Mesothelial cell of epicardium (in vitro differentiated cells): ENCODE data around the gene HIGD2A. TPM values are rescaled to one million over a fixed set of nuclear protein-coding genes. Genes with fewer than 3 reads are reported as not detected.

ENCODE experiments used
- DNase-seq, 2 experiments: peaks; one replicate each; pipeline ENCODE4 v3.0.0; 2021; ENCODE audit warnings: low spot score in 2 of 2; ENCODE audit not compliant: unreplicated experiment in 2 of 2
- H3K27ac Mint-ChIP-seq: 2 replicates; pipeline ENCODE4 v1.8.0; 2021; ENCODE audit warnings: mixed read lengths
- H3K27me3 Mint-ChIP-seq: 2 replicates; pipeline ENCODE4 v1.8.0; 2021; ENCODE audit warnings: low read depth, mixed read lengths
- H3K36me3 Mint-ChIP-seq: 2 replicates; pipeline ENCODE4 v1.8.0; 2021; ENCODE audit warnings: mixed read lengths
- H3K4me1 Mint-ChIP-seq: 2 replicates; pipeline ENCODE4 v1.8.0; 2021; ENCODE audit warnings: mixed read lengths
- H3K4me3 Mint-ChIP-seq: 2 replicates; pipeline ENCODE4 v1.8.0; 2021; ENCODE audit warnings: mild to moderate bottlenecking, moderate library complexity, mixed read lengths
- H3K9me3 Mint-ChIP-seq: 2 replicates; pipeline ENCODE4 v1.8.0; 2021; ENCODE audit warnings: mixed read lengths
- total RNA-seq: library from RNA; stranded (reverse); gene quantifications from 3 replicates; pipeline ENCODE4 v1.2.1, GENCODE V29; 2021
- TF ChIP-seq, protein P1 (sequence below): fragments of 200-600 bp; sonication (generic); IDR thresholded peaks from one replicate; pipeline ENCODE4 v1.5.0; 2021; ENCODE audit warnings: antibody characterized with exemption; ENCODE audit not compliant: unreplicated experiment

Gene HIGD2A
- total RNA-seq, 1 donor from 2014 or later: 82.5 TPM

DNA sequence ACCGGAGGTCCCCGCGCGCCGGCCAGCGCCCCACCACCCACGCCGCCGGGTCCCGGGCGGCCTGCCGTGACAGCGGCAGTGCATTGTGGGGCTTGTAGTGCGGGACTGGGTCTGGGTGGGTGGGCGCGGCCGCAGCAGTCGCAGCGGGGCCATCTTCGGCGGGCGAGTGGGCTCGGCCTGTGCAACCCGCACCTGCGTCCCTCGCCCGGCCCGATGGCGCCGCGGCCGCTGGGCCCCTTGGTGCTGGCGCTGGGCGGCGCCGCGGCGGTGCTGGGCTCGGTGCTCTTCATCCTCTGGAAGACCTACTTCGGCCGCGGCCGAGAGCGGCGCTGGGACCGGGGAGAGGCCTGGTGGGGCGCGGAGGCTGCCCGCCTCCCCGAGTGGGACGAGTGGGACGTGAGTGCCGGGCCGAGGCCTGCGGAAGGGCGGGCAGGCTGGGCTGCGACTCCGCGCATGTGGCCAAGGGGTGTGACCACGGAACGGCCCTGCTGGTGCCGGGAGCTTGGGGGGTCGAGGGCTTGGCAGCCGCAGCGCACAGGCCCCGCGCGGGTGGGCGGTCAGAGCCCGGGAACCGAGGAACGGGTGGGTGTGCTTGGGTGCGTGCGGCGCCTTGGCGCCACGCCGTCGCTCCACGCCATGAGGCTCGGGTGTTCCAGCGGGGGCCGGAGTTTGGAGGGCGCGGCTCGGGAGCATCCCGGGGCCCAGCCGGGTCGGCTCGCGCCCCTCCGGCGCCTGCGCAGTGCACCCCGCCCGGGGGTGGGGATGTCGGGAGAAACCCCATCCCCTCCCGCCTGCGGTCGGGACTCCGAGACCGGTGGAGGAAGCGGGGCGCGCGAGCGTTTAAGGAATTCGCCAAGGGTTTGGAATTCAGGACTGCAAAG is 23.0 kb upstream of the HIGD2A start, which contains the start of gene ARL10:
ARL10 (plus strand) TSS at position 137 of the 881 bp plus-strand sequence; CDS start at position 214, 77 bp downstream.
- Mint-ChIP-seq H3K27ac (no peak within 1 kb of the TSS), H3K36me3 (peaks cover 19% of the 10 kb centered on the region), H3K4me3 (peak within 1 kb of the TSS; percentile 69), H3K4me1 (peaks cover 8% of the 10 kb centered on the region), H3K27me3 (peaks cover 17% of the 10 kb centered on the region), H3K9me3 (no peaks in the 10 kb centered on the region)
- peak; percentile 46 to 69 for DNase-seq
- TF ChIP-seq, protein P1, sequence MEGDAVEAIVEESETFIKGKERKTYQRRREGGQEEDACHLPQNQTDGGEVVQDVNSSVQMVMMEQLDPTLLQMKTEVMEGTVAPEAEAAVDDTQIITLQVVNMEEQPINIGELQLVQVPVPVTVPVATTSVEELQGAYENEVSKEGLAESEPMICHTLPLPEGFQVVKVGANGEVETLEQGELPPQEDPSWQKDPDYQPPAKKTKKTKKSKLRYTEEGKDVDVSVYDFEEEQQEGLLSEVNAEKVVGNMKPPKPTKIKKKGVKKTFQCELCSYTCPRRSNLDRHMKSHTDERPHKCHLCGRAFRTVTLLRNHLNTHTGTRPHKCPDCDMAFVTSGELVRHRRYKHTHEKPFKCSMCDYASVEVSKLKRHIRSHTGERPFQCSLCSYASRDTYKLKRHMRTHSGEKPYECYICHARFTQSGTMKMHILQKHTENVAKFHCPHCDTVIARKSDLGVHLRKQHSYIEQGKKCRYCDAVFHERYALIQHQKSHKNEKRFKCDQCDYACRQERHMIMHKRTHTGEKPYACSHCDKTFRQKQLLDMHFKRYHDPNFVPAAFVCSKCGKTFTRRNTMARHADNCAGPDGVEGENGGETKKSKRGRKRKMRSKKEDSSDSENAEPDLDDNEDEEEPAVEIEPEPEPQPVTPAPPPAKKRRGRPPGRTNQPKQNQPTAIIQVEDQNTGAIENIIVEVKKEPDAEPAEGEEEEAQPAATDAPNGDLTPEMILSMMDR: no peak

DNA sequence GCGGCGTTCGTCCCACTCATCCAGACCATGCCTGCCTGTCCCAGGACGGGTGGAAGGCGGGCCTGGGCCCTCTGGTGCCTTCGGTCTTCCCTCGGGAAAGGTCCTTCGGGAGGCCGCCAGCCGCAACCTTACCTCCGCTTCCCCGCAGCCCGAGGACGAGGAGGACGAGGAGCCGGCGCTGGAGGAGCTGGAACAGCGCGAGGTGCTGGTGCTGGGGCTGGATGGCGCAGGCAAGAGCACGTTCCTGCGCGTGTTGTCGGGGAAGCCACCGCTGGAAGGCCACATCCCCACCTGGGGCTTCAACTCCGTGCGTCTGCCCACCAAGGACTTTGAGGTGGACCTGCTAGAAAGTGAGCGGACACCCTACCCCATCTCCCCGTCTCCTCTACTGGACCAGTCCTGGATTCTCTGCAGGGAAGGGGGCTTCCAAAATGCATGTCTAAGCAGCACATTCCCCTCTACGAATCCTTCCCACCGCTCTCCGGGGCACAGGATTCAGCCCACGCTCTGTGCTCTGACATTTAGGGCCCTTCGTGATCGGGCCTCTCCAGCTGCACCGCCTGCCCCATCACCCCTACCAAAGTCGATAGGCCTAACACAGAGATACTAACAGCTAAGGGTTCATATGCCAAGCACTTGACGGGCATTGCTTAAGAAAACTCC is 22.2 kb upstream of the HIGD2A start:
- Mint-ChIP-seq H3K27ac (no peak overlapping the region), H3K36me3 (peaks cover 22% of the 10 kb centered on the region), H3K4me3 (peak overlapping the region; percentile 69), H3K4me1 (peaks cover 8% of the 10 kb centered on the region), H3K27me3 (peaks cover 17% of the 10 kb centered on the region), H3K9me3 (no peaks in the 10 kb centered on the region)
- TF ChIP-seq, protein P1: no peak
- no peak for DNase-seq

DNA sequence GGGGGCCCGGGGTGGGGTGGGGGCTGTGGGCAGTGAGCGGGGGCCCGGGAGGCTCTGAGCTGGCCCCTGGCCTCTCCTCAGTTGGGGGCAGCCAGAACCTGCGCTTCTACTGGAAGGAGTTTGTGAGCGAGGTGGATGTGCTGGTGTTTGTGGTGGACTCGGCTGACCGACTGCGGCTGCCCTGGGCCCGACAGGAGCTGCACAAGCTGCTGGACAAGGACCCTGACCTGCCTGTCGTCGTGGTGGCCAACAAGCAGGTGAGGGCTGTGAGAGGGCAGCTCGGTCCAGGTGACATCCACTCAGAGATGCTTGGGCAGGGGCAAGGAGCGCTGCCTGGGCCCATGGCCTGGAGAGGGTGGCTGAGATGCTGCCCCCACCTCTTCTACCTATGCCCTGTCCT is 19.8 kb upstream of the HIGD2A start:
- peaks cover 2% of the 10 kb centered on the region for H3K27me3 Mint-ChIP-seq
- no peak overlapping the region for H3K4me3 Mint-ChIP-seq
- H3K36me3 Mint-ChIP-seq: peaks cover 24% of the 10 kb centered on the region
- no peak overlapping the region for H3K27ac Mint-ChIP-seq
- no peaks in the 10 kb centered on the region for H3K9me3 Mint-ChIP-seq
- peaks cover 13% of the 10 kb centered on the region for H3K4me1 Mint-ChIP-seq
- TF ChIP-seq, protein P1: no peak
- no peak for DNase-seq

DNA sequence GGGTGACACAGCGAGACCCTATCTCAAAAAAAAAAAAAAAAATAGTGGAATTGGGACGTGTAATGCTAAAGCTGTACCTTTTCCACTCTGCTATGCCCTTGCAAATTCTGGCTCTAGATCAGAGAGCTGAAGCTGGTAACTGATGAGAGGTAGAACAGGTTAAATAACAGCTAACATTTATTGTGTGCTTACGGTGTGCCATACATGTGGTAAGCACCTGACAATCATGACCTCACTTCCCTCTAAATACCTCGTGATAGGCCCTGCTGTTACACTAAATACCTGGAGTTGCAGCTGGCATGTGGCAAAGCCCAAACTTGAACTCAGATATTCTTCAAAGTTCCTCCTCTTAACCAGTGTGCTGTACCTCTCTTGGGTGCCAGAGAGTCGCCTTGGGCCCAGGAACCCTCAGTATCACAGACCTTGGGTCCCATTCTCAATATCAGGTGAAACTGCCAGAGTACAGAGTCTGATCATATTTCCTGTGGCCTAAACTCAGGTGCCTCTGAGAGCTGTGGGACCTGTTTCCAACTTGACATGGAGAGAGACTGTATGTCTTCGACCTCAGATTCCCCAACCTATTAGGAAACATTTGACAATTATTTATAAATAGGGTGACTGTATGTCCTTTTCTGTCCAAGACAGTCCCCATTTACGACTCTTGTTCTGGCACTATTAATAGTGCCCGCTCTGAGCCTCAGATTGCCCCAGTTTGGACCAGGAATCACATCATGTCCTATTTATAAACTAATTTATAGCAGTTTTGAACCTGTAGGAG is 18.4 kb upstream of the HIGD2A start:
- DNase-seq: no peak
- no peaks in the 10 kb centered on the region for H3K27me3 Mint-ChIP-seq
- H3K4me3 Mint-ChIP-seq: no peak overlapping the region
- peaks cover 26% of the 10 kb centered on the region for H3K36me3 Mint-ChIP-seq
- TF ChIP-seq, protein P1: no peak
- H3K4me1 Mint-ChIP-seq: peaks cover 13% of the 10 kb centered on the region
- no peak overlapping the region for H3K27ac Mint-ChIP-seq
- H3K9me3 Mint-ChIP-seq: no peaks in the 10 kb centered on the region
